Glutamatergic neuron (in vitro differentiated cells): ENCODE measurements around the gene TLR2. TPM values are rescaled to one million over a fixed set of nuclear protein-coding genes. Genes with fewer than 3 reads are reported as not detected.

Experiments used
- DNase-seq: peaks from one replicate; pipeline ENCODE4 v3.0.0; 2022
- H3K27ac Mint-ChIP-seq: one replicate; pipeline ENCODE4 v1.8.0; 2020; ENCODE audit warnings: mild to moderate bottlenecking, mixed read lengths, inconsistent platforms; ENCODE audit not compliant: unreplicated experiment
- H3K27me3 Mint-ChIP-seq: one replicate; pipeline ENCODE4 v1.8.0; 2020; ENCODE audit warnings: mild to moderate bottlenecking, moderate library complexity, mixed read lengths, inconsistent platforms; ENCODE audit not compliant: unreplicated experiment
- H3K36me3 Mint-ChIP-seq: one replicate; pipeline ENCODE4 v1.8.0; 2020; ENCODE audit warnings: mild to moderate bottlenecking, mixed read lengths, inconsistent platforms; ENCODE audit not compliant: unreplicated experiment
- H3K4me1 Mint-ChIP-seq: one replicate; pipeline ENCODE4 v1.8.0; 2020; ENCODE audit warnings: mild to moderate bottlenecking, low read depth, mixed read lengths, inconsistent platforms; ENCODE audit not compliant: unreplicated experiment
- H3K4me3 Mint-ChIP-seq: one replicate; pipeline ENCODE4 v1.8.0; 2020; ENCODE audit warnings: mild to moderate bottlenecking, mixed read lengths, inconsistent platforms; ENCODE audit not compliant: unreplicated experiment
- H3K9me3 Mint-ChIP-seq: one replicate; pipeline ENCODE4 v1.8.0; 2020; ENCODE audit warnings: mild to moderate bottlenecking, moderate library complexity, mixed read lengths, inconsistent platforms; ENCODE audit not compliant: unreplicated experiment
- total RNA-seq: library from RNA; stranded (reverse); fragmentation: NEBNext Ultra II Directional; extraction: Animal tissue kit (Norgen Biotek cat#: 25700); gene quantifications from one replicate; pipeline ENCODE4 v1.2.1, GENCODE V29; 2021; ENCODE audit not compliant: unreplicated experiment
- TF ChIP-seq, protein P1 (sequence below): fragments of 200-600 bp; sonication (generic); IDR thresholded peaks from one replicate; pipeline ENCODE4 v1.5.0; 2021; ENCODE audit not compliant: partially characterized antibody, unreplicated experiment

The TLR2 gene
- total RNA-seq, 1 donor from 2014 or later, result not detected

DNA sequence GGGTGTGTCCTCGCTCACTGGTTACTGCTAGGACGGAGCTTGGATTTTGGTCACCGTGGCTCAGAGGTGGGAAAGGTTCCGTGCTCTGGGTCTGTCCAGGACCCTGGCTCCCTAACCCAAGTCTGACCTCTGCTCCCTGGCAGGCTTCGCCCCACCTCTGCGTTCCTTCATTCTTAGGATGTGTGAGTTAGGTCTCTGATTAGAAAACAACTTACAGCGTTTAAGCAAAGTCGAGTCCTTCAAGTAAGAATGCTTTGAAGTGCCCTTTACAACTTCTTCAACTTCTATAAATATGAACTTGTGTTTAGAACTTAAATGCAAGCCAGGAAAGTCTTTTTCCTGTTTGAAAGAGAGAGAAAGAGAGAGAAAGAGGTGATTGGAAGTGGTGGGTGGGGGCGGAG lies 891 bp downstream of the TLR2 start:
- TF ChIP-seq, protein P1, sequence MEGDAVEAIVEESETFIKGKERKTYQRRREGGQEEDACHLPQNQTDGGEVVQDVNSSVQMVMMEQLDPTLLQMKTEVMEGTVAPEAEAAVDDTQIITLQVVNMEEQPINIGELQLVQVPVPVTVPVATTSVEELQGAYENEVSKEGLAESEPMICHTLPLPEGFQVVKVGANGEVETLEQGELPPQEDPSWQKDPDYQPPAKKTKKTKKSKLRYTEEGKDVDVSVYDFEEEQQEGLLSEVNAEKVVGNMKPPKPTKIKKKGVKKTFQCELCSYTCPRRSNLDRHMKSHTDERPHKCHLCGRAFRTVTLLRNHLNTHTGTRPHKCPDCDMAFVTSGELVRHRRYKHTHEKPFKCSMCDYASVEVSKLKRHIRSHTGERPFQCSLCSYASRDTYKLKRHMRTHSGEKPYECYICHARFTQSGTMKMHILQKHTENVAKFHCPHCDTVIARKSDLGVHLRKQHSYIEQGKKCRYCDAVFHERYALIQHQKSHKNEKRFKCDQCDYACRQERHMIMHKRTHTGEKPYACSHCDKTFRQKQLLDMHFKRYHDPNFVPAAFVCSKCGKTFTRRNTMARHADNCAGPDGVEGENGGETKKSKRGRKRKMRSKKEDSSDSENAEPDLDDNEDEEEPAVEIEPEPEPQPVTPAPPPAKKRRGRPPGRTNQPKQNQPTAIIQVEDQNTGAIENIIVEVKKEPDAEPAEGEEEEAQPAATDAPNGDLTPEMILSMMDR, result no peak
- no peak for DNase-seq
- Mint-ChIP-seq H3K4me3 (peak overlapping the region; percentile 83), H3K4me1 (no peaks in the 10 kb centered on the region), H3K27me3 (peaks cover 13% of the 10 kb centered on the region), H3K9me3 (peaks cover 5% of the 10 kb centered on the region), H3K27ac (no peak overlapping the region), H3K36me3 (peaks cover 22% of the 10 kb centered on the region)

DNA sequence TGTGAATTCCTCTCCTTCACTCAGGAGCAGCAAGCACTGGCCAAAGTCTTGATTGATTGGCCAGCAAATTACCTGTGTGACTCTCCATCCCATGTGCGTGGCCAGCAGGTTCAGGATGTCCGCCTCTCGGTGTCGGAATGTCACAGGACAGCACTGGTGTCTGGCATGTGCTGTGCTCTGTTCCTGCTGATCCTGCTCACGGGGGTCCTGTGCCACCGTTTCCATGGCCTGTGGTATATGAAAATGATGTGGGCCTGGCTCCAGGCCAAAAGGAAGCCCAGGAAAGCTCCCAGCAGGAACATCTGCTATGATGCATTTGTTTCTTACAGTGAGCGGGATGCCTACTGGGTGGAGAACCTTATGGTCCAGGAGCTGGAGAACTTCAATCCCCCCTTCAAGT lies 20.4 kb downstream of the TLR2 start:
- DNase-seq, result no peak
- TF ChIP-seq, protein P1, result no peak
- Mint-ChIP-seq H3K4me3 (no peak overlapping the region), H3K27me3 (no peaks in the 10 kb centered on the region), H3K27ac (no peak overlapping the region), H3K4me1 (no peaks in the 10 kb centered on the region), H3K9me3 (no peaks in the 10 kb centered on the region), H3K36me3 (no peaks in the 10 kb centered on the region)

DNA sequence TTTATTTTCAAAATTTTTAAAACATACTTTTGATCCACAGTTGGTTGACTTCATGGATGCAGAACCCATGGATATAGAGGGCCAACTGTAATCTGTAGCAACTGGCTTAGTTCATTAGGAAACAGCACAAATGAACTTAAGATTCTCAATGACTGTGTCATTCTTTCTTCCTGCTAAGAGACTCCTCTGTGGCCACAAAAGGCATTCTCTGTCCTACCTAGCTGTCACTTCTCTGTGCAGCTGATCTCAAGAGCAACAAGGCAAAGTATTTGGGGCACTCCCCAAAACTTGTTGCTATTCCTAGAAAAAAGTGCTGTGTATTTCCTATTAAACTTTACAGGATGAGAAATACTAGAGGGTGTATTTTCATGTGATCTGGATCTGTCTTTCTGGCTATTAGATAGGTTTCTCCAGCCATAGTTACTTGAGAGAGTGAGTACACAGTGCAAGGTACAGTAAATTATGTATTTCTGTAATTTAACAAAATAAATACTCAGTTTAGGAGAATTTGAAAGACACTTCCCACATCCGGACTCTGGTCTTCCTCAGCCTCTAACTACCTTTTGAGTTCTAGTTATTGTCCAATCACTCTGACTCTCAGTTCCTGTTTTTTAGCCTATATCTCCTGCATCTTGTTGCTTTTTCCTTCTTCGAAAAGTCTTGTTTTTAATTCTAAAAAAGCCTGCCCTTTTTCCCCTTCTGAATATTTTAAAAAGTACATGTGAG lies 21.8 kb downstream of the TLR2 start:
- no peaks in the 10 kb centered on the region for H3K9me3 Mint-ChIP-seq
- TF ChIP-seq, protein P1, result no peak
- no peaks in the 10 kb centered on the region for H3K36me3 Mint-ChIP-seq
- H3K4me1 Mint-ChIP-seq, result no peaks in the 10 kb centered on the region
- no peak for DNase-seq
- H3K27ac Mint-ChIP-seq, result no peak overlapping the region
- H3K4me3 Mint-ChIP-seq, result no peak overlapping the region
- no peaks in the 10 kb centered on the region for H3K27me3 Mint-ChIP-seq

- Mint-ChIP-seq H3K4me3 (no peak overlapping the region), H3K9me3 (no peaks in the 10 kb centered on the region), H3K36me3 (no peaks in the 10 kb centered on the region), H3K27me3 (no peaks in the 10 kb centered on the region), H3K4me1 (no peaks in the 10 kb centered on the region), H3K27ac (no peak overlapping the region)
- no peak for DNase-seq
- TF ChIP-seq, protein P1, result no peak
Observed at GRCh38 chr4:153706519-153706918, 22.4 kb downstream of the TLR2 start.

DNA sequence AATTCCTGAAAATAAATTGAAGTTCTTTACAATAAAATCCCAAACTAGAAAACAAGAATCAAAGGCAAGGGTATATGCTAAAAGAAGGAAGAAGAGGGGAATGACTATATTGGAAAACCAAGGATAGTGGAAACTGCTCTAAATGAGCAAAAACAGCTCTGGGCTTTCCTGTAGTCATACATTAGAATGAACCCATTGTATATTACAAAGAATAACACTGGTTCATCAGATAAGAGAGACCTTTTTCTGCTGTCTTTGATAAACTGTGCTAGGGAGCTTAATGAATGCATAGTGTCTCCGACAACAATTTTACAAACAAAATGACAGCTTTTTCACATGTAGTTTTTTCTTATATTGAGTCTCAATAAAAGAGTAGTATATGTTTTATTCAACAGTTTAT lies 26.6 kb downstream of the TLR2 start:
- peaks cover 4% of the 10 kb centered on the region for H3K36me3 Mint-ChIP-seq
- no peak overlapping the region for H3K27ac Mint-ChIP-seq
- no peak for DNase-seq
- H3K27me3 Mint-ChIP-seq, result no peaks in the 10 kb centered on the region
- H3K4me3 Mint-ChIP-seq, result no peak overlapping the region
- H3K9me3 Mint-ChIP-seq, result no peaks in the 10 kb centered on the region
- TF ChIP-seq, protein P1, result no peak
- H3K4me1 Mint-ChIP-seq, result no peaks in the 10 kb centered on the region
